GM12873 (cell line): ENCODE data around the gene SGMS1.

Experiments
- CTCF ChIP-seq: IDR thresholded peaks from 2 replicates; pipeline ENCODE4 v1.5.1; 2012; ENCODE audit warnings: low read depth, mild to moderate bottlenecking, moderate library complexity, low read length, control low read depth; ENCODE audit not compliant: insufficient read depth; ENCODE audit errors: missing control alignments

SGMS1 gene

GRCh38 chr10:50585921-50586739, 37.6 kb downstream of the SGMS1 start:
- TF ChIP-seq CTCF: no peak

GRCh38 chr10:50582766-50583762, 40.7 kb downstream of the SGMS1 start:
- TF ChIP-seq CTCF: no peak

GRCh38 chr10:50582046-50582445, 41.7 kb downstream of the SGMS1 start:
- no peak for TF ChIP-seq CTCF

- TF ChIP-seq CTCF: no peak
Observed at GRCh38 chr10:50580262-50580891, 43.4 kb downstream of the SGMS1 start.

GRCh38 chr10:50579491-50580261, 44.1 kb downstream of the SGMS1 start:
- no peak for TF ChIP-seq CTCF

GRCh38 chr10:50578949-50579348, 44.8 kb downstream of the SGMS1 start:
- no peak for TF ChIP-seq CTCF
